Cardiac septum (tissue), 1 donor: ENCODE results near the gene NUDT5. TPM values are rescaled to one million over a fixed set of nuclear protein-coding genes. Genes with fewer than 3 reads are reported as not detected.
"Not testable (repeated sequence)": the region's sequence is repeated elsewhere in the genome, so short reads cannot be mapped to it uniquely, and the experiment has no call there.

Experiments
- DNase-seq: peaks from one replicate; pipeline ENCODE4 v3.0.0-alpha.2; 2020; ENCODE audit warnings: low spot score
- intact Hi-C: fragments of 100-400 bp; cut with DNase I; formaldehyde crosslinking; loops from one replicate; pipeline ENCODE4 v1.14.0; 2022
- long read RNA-seq: library from polyadenylated mRNA; unstranded; transcript quantifications from one replicate; pipeline ENCODE4 v2.0.0, GENCODE V29; 2021
- total RNA-seq: library from RNA; stranded (reverse); fragmentation: NEBNext Ultra II Directional; extraction: Animal tissue kit (Norgen Biotek cat#: 25700); gene quantifications from one replicate; pipeline ENCODE4 v1.2.1, GENCODE V29; 2021
- donor health status: DM: no; HTN: no; CAD: no.

Gene NUDT5
- 10.5 TPM for total RNA-seq
- long read RNA-seq, partial matches to known transcripts: 3 of 7 reads
- long read RNA-seq, other reads (novel, unspliced or antisense): 4 of 7 reads

DNA sequence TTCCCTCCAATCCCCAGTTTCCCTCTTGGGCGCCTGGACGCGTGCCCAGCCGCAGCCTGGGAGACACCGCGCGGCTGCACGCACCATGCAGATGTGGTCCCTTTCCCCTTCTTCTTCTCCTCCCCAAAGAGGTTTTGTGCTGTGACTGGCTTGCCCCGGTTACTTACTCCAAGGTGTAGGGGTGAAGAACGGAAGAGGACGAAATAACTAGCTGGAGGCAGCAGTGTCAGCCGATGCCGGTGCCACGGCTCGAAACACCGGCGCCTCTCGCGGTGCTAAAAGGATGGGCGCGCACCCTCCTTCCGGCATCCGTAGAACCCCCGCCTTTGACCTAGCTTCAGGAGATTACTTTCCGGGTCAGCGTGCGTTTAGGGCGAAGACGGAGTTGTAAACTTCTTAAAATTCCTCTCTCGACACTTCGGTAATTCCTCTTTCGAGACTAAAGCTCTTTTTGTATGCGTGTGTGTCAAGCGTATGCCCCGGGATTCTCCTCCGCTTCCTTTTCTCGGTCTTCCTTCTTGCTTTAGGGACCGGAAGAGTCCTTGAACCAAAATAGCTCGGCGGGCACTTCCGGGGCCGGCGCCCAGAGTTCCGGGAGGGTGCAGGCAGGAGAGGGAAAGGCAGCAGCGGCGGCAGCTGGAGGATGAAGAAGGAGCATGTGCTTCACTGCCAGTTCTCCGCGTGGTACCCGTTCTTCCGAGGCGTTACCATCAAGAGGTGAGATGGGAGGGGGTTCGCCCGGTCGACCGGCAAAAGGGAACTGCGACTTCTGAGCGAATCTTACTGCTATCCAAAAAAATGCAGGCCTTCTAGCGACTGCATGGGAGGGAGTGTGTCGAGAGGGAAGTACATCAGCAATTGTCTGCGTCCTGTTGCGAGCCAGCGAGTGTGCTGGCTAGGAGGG lies at the start of gene NUDT5, which contains the start of gene CDC123:
TSS of gene NUDT5 (minus strand) at position 289 of the 904 bp plus-strand sequence. CDS start 9,600 bp downstream, outside the sequence.
TSS of gene CDC123 (plus strand) at position 586 of the 904 bp plus-strand sequence. CDS start at position 644, 58 bp downstream.
- intact Hi-C loops: loop anchor here (10.0 kb wide), 1 partner anchor 151 kb away; the partner anchor contains the start of gene UPF2
- DNase-seq: peak; percentile 95

DNA sequence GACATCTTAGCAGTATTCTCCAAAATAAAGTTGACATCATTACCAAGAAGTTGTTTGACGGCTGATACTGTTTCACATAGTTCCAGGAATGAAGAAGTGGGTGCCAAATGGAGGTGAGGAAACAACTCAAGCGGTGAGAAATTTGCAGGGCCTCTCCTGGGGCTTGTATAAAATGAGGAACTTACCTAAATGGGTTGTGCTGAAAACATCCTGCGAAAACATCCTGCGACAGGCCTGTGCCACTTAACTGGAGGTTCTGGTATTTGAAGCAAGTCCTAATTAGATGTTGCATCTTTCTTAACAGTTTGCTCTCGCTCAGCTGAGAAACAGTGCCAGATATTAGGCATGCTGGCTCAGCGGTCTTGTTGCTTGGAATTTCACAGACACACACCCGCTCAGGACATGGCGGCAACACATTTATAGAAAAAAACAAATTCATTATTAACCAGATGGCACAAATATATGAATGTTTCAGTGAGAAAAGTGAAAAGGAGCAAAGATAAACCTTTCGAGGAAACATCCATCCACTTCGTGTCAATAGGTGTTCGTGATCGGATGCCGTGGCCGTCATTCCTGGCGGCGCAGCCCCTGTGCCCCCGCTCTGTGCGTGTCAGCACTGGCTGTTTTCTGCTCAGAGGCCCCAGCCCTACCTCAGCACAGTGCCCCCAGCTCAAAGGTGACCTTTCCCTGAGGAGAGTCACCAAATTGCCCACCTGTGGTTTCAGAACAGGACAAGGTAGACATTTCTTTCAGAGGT lies 48.4 kb upstream of the NUDT5 start:
- intact Hi-C loops: no loop called here
- peak; percentile 76 for DNase-seq

DNA sequence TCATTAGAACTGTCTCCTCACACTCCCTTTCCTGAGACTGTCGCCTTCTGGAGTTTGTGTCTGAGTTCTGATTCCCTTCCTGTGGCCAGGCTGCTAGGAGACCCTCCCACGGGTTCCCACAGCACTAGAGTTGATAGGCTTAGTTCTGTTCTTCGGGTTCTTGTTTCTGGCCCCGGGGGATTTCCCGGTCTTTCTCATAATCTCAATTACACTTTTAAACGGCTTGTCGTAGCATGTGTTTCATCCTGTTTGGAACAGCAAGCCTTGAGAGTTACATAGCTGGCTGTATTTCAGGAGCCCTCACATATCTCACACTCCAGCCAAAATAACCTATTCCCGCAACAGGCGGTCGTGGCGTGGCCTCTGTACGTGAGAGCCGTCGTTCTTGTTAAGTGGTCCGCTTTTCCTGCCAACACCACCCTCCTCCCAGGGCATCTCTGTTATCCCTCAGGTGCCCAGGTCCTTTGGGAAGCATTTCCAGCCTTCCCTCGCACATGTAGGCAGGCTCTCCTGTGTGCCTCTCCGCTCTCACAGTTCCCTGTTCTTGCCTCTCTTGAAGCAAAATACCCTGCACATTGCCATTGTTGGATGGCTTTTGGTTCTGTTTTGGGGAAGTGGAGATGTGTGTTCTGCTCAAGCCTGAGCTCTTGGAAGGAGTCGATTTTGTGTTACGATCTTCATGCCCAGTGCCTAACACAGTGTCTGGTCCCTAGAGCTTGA lies 46.3 kb upstream of the NUDT5 start:
- DNase-seq: peak; percentile 78
- intact Hi-C loops: no loop called here

- DNase-seq: peak; percentile 54
- intact Hi-C loops: no loop called here
Measured at GRCh38 chr10:12238821-12239220, 43.1 kb upstream of the NUDT5 start.

GRCh38 chr10:12237265-12238220 lies 41.9 kb upstream of the NUDT5 start:
- intact Hi-C loops: no loop called here

GRCh38 chr10:12235796-12236195 lies 40.1 kb upstream of the NUDT5 start:
- DNase-seq: peak; percentile 15
- intact Hi-C loops: no loop called here

More at GRCh38 chr10:12237265-12238220, 41.9 kb upstream of the NUDT5 start:
- peak; percentile 33 for DNase-seq

- intact Hi-C loops: no loop called here
- no peak for DNase-seq
Measured at GRCh38 chr10:12235116-12235694, 39.5 kb upstream of the NUDT5 start.

DNA sequence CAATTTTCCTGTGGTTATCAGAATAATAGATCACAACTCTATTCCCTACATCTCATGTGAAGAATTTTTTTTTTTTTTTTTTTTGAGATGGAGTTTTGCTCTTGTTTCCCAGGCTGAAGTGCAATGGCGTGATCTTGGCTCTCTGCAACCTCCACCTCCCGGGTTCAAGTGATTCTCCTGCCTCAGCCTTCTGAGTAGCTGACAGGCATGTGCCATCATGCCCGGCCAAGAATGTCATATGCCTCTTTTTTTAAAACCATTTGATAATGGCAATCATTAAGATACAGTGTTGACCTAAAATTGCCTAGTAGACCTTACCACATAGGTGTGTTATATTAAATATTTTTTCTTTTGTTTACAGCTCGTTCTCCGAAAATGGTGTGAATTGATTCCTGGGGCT lies 39.0 kb upstream of the NUDT5 start:
- peak; percentile 72 for DNase-seq
- intact Hi-C loops: not testable (repeated sequence)

GRCh38 chr10:12228851-12229250 lies 33.2 kb upstream of the NUDT5 start:
- intact Hi-C loops: no loop called here

GRCh38 chr10:12226438-12226837 lies 30.7 kb upstream of the NUDT5 start:
- intact Hi-C loops, DNase-seq: not testable (repeated sequence)

More at GRCh38 chr10:12228851-12229250, 33.2 kb upstream of the NUDT5 start:
- DNase-seq: no peak

DNA sequence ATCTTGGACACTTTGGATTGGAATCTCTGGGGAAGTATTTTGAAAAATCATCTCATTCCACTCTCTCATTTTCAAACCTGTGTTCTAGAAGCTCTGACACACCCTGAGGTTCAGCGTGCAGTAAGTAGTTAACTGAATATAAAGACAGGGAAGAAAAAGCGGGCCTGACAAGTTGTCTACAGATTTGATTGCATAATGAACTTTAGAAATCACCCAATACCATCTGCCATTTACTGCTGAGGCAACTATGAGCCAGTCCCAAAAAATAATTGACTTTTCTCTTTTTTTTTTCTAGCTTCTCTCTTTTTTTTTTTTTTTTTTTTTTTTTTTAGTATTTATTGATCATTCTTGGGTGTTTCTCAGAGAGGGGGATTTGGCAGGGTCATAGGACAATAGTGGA lies 29.8 kb upstream of the NUDT5 start:
- intact Hi-C loops: no loop called here
- DNase-seq: no peak

GRCh38 chr10:12221323-12222298 lies 25.9 kb upstream of the NUDT5 start:
- intact Hi-C loops: no loop called here
- DNase-seq: no peak

DNA sequence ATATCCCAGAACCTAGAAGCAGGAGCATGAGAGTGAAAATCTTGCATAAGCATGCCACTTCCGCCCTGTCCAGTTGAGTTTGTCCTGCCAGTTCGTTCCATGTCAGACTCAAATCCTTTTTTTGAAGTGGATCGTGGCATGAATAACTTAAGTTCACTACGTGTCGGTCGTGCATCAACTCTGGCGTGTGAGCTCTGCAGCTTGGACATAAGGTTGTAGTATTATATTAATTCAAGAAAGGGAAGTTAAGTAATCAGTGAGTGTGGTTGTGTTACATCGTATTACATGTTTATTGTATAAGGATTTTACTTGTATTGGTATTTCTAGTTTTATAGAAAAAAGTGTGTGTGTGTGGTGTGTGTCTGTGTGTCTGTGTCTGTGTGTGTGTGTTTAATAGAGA lies 23.3 kb upstream of the NUDT5 start:
- intact Hi-C loops: loop anchor here (5.0 kb wide), 1 partner anchor 493 kb away; no protein-coding TSS in a partner anchor
- no peak for DNase-seq

DNA sequence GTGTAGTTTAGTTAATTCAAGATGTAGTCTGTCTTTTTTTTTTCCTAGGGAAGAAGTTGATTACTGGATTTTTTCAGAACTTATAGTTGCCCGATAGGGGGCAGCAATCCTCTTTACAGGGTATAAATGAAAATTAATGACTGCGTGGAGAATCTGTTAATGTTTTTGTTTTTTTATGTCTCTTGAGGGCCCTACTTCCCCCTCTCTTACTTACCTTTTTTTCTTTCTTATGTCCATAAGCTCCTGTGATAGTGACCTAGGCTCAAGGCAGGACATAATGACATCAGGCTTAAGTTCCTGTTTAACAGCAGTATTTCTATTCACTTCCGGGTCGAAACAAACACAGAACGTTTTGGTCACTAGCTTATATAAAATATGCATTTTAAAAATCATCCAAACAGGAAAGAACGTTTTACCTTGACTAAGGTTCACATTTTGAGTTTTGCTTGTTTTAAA lies 19.1 kb upstream of the NUDT5 start:
- no peak for DNase-seq
- intact Hi-C loops: loop anchor here (5.0 kb wide), 1 partner anchor 498 kb away; no protein-coding TSS in a partner anchor

DNA sequence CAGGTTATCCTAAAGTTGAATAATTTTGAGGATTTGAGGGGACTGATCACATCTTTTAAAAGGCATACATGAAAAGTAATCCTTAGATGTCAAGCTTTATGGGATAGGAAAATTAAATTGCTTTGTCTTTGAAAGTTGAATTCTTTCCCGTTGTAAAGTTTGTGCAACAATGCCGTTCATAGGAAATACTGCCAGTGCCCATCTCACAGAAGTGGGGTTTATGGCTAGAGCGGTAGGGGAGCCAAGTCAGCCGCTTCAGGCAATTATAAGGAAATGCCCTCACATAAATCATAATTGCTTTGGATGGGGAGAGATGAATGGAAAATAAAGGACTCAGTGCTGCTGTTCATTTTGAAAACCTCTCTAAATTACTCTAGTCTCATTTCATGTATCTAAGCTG lies 18.4 kb upstream of the NUDT5 start:
- intact Hi-C loops: no loop called here

GRCh38 chr10:12213621-12214020 lies 17.9 kb upstream of the NUDT5 start:
- DNase-seq: no peak
- intact Hi-C loops: no loop called here

More for the DNA sequence above, 18.4 kb upstream of the NUDT5 start:
- DNase-seq: no peak

DNA sequence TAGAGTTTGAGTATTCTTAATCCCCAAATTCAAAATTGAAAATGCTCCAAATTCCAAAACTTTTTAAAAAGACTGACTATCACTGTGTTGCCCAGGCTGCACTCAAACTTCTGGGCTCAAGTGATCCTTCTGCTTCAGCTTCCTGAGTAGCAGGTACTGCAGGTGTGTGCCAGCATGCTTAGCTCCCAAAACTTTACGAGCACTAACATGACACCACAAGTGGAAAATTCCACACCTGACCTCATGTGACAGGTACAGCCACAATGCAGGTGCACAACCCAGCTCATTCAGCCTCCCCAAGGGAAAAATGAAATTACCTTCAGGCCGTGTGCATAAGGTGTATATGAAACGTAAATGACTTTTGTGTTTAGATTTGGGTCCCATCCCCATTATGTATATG lies 16.8 kb upstream of the NUDT5 start:
- intact Hi-C loops: no loop called here
- no peak for DNase-seq
